ENCODE measurements around the gene STAG3.
A peak's percentile ranks its signal among the peaks of the same experiment; 100 is the strongest.
"Not testable (repeated sequence)": the region's sequence is repeated elsewhere in the genome, so short reads cannot be mapped to it uniquely, and the experiment has no call there.

STAG3 gene

GRCh38 chr7:100211342-100211780 lies 33.6 kb downstream of the STAG3 start:
- no peak for DNase-seq (ENCODE audit: low read depth in 2 of 2)

GRCh38 chr7:100212631-100213286 lies 35.0 kb downstream of the STAG3 start:
- DNase-seq (ENCODE audit: low read depth in 2 of 2): no peak

- no peak for DNase-seq (ENCODE audit: low read depth in 2 of 2)
Measured at GRCh38 chr7:100213672-100214071, 36.0 kb downstream of the STAG3 start.

GRCh38 chr7:100214356-100214755 lies 36.6 kb downstream of the STAG3 start:
- DNase-seq (ENCODE audit: low read depth in 2 of 2): not testable (repeated sequence)

DNA sequence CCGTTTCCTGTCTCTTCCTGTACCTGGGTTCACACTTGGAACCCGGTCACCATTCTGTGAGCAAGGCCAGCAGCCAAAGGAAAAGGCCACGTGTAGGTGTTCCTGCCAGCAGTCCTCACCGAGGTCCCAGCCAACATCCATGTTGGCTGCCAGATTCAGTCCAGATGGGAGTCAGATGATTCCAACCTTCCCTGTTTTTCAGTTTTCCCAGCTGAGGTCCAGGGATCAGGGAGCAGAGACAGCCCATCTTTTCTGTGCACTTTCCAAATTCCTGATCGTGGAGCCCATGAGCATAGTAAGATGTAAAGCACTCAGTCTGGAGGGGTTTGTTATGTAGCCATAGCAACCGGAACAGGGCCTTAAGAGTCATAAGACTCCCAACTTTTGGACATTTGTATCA lies 38.2 kb downstream of the STAG3 start:
- DNase-seq (ENCODE audit: low read depth in 2 of 2): no peak

DNA sequence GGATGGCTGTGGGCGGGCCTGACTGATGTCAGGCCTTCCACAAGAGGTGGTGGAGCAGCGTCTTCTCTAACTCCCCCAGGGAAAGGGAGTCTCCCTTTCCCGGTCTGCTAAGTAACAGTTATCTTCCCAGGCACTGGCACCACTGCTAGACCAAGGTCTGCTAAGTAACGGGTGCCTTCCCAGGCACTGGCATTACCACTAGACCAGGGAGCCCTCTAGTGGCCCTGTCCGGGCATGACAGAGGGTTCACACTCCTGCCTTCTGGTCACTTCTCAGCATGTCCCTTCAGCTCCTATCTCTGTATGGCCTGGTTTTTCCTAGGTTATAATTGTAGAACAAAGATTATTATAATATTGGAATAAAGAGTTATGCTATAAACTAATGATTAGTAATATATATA lies 40.2 kb downstream of the STAG3 start:
- peak; percentile 70 to 74 for DNase-seq (ENCODE audit: low read depth in 2 of 2)

- no peak for DNase-seq (ENCODE audit: low read depth in 2 of 2)
Measured at GRCh38 chr7:100219271-100219737, 41.6 kb downstream of the STAG3 start.

DNA sequence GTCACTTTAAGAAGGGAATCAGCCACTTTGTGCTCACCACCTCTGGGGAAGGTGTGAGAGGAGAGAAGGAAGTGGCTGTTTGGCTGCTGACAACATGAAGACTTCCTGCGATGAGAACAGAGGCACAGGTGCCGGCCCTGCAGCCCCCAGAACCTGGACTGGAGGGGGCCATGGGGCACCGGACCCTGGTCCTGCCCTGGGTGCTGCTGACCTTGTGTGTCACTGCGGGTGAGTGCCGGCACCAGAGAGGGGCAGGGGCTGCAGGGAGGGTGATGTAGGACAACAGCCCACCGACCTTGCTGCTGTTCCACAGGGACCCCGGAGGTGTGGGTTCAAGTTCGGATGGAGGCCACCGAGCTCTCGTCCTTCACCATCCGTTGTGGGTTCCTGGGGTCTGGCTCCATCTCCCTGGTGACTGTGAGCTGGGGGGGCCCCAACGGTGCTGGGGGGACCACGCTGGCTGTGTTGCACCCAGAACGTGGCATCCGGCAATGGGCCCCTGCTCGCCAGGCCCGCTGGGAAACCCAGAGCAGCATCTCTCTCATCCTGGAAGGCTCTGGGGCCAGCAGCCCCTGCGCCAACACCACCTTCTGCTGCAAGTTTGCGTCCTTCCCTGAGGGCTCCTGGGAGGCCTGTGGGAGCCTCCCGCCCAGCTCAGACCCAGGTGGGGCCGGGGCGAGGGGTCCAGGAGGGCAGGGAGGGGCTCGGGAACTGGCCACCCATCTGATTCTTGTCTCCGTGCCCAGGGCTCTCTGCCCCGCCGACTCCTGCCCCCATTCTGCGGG lies 42.3 kb downstream of the STAG3 start, which contains the start of gene PVRIG:
Gene PVRIG (plus strand): TSS at position 149 of the 785 bp plus-strand sequence. CDS start 22 bp downstream, at position 171.
- not testable (repeated sequence) for DNase-seq (ENCODE audit: low read depth in 2 of 2)

GRCh38 chr7:100220586-100221230 lies 43.0 kb downstream of the STAG3 start:
- DNase-seq (ENCODE audit: low read depth in 2 of 2): no peak

DNA sequence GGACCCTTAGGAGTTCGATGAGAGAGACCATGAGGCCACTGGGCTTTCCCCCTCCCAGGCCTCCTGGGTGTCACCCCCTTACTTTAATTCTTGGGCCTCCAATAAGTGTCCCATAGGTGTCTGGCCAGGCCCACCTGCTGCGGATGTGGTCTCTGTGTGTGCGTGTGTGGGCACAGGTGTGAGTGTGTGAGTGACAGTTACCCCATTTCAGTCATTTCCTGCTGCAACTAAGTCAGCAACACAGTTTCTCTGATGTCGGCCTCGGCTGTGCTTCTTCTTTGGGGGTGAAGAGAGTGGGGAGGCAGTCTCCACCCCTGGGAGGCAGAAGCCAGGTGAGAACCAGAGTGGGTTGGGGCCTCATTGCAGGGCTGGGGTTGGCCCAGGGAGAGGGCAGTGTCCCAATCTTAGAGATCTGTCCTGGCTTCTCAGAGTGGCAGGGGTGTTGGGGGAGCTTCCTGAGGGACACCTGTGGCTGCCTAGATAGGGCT lies 43.6 kb downstream of the STAG3 start:
- DNase-seq (ENCODE audit: low read depth in 2 of 2): peak; percentile 56 to 69

DNA sequence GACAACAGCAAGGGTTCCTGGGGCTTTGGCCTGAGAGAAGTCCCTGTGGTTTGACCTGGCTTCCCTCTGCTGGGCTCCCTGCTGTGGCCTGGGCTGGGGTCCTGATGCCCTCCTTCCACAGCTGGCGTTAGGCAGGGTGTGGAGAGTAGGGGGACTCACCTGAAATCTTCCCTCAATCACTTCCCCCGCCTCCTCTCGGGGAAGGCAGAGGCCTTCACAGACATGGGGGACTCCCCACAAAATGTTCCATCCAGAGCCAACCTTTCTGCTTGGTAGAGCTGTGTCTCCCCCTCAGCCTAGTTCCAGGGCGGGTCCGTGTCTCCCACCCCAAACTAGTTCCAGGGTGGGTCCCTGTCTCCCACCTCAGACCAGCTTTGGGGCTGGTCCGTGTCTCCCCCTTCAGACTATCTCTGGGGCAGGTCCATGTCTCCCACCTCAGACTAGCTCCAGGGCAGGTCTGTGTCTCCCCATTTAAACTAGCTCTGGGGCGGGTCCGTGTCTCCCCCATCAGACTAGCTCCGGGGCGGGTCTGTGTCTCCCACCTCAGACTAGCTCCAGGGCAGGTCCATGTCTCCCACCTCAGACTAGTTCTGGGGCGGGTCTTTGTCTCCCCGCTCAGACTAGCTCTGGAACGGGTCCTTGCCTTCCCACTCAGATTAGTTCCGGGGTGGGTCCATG lies 44.2 kb downstream of the STAG3 start:
- no peak for DNase-seq (ENCODE audit: low read depth in 2 of 2)

GRCh38 chr7:100222445-100223132 lies 44.9 kb downstream of the STAG3 start:
- no peak for DNase-seq (ENCODE audit: low read depth in 2 of 2)

GRCh38 chr7:100223376-100223927 lies 45.7 kb downstream of the STAG3 start:
- DNase-seq (ENCODE audit: low read depth in 2 of 2): not testable (repeated sequence)

GRCh38 chr7:100224891-100225290 lies 47.2 kb downstream of the STAG3 start:
- not testable (repeated sequence) for DNase-seq (ENCODE audit: low read depth in 2 of 2)

GRCh38 chr7:100234660-100235317 lies 57.1 kb downstream of the STAG3 start:
- peak in 1 of 2 donors; percentile 49 for DNase-seq (ENCODE audit: low read depth in 2 of 2)

- DNase-seq (ENCODE audit: low read depth in 2 of 2): not testable (repeated sequence)
Measured at GRCh38 chr7:100239975-100240374, 62.3 kb downstream of the STAG3 start.

- DNase-seq (ENCODE audit: low read depth in 2 of 2): peak; percentile 61 to 65
Measured at GRCh38 chr7:100243385-100243784, 65.7 kb downstream of the STAG3 start.

DNA sequence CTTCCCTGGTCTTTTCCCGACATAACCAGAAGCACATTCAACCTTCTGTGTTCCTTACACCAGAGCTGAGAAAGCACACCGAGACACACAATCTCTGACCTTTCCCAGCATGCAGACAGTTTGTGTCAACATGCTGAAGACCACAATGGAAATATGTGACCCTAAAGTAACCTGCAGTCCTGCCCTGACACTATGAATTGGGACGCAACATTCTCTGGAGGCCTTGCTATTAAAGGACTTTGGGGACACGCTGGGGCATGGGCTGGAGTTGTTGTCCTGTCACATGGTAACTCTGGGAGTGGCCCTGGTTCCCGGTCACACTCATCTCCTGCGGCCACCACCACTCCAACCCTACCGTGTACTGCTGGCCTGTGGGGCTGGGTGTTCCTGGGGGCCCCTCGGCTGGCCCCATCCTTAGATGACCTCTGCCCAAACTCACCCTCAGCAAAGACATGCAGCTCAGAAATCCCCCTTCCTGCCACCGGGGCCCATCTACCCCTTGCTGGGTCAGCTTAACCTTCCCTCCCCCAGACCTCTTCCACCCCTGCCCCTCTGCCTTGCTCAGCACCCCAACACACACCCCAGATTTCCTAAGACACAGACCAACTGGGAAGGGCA lies 67.4 kb downstream of the STAG3 start:
- DNase-seq (ENCODE audit: low read depth in 2 of 2): not testable (repeated sequence)

DNA sequence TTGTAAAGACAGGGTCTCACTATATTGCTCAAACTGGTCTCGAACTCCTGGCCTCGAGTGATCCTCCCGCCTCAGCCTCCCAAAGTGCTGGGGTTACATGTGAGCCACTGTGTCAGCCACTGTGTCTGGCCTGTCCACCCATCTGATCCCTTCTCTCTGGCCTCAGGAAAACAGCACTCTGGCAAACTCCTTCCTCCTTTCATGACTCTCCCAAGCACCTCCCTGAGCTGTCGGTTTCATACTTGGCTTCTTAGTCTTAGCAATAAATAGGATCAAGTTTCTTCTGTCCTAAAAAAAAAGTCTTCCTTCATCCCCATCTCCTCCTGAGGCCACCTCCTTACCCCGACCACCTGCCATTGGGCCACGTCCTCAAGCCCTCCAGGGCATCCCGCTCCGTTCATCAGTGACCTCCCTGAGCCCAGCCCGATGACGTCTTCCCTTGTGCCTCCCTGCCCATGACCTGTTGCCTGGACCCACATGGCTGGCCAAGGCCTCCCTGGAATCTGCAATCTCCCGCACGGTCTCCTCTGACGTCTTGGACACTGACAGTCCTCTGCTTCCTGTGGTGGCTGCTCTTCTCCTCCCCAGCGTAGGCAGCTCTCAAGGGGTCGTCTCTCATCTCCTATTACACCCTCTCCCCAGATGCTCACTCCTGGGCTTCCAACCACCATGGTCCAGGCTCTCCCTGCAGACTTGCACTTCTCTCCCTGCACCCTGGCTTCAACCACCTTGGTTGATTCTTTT lies 68.6 kb downstream of the STAG3 start:
- not testable (repeated sequence) for DNase-seq (ENCODE audit: low read depth in 2 of 2)

Measured in stimulated activated CD4-positive, alpha-beta T cell treated with anti-CD3 and anti-CD28 coated beads, Interleukin-15, amount 100 ng/mL, for 48 hours (primary cell).